Activated CD4-positive, alpha-beta T cell treated with anti-CD3 and anti-CD28 coated beads, Interleukin-2, amount 50 U/mL, for 24 hours (primary cell): ENCODE results near the gene RECQL5.

Experiments
- DNase-seq, 2 donors: peaks; one replicate each; pipeline ENCODE4 v3.0.0-alpha.2; 2020; ENCODE audit warnings: low read depth in 1 of 2, low spot score in 1 of 2

The RECQL5 gene

GRCh38 chr17:75666959-75667790 is at the start of gene RECQL5, which contains the start of gene SAP30BP:
RECQL5 (minus strand) TSS chr17:75667154; CDS start chr17:75666557, 597 bp downstream.
SAP30BP (plus strand) TSS chr17:75667338; CDS start chr17:75667373, 35 bp downstream.
- peak; percentile 97 to 98 for DNase-seq

DNA sequence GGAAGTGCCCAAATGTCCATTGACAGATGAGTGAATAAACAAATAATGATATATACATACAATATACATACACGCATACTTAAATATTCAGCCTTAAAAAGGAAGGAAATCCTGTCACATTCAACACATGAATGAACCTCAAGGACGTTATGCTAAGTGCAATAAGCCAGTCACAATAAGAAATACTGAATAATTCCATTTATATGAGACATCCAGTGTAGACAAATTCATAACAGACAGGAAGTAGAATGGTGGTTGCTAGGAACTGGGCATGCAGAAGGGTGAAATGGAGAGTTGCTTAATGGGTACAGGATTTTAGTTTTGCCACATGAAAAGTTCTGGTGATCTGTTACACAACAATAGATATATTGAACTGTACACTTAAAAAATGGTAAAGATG is 45.5 kb upstream of the RECQL5 start:
- DNase-seq: no peak

GRCh38 chr17:75707079-75707571 is 40.2 kb upstream of the RECQL5 start:
- DNase-seq: no peak

DNA sequence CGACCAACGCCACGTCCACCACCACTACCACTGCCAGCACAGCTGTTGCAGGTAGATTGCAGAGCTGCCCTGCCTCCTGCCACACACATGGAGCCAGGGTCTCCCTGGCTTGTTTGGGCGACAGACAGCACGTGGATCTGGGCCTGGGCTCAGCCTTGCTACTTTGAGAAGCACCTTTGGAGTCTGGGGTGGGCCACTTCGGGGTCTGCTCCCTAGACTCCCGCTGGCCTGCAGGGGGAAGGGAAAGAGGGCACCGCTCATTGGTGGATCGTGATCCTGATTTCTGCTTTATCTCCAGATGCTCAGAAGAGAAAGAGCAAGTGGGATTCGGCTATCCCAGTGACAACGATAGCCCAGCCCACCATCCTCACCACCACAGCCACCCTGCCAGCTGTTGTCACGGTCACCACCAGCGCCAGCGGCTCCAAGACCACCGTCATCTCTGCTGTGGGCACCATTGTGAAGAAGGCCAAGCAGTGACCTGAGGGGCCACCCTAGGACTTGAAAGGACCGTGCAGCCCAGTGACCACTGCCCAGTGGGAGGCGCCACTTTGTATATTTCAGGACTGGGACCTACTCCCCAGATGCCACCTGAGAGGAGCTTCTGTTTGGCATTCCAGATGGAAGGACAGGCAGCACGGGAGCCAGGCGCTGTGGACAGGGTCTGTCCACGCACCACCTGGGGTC is 39.2 kb upstream of the RECQL5 start:
- DNase-seq: no peak

- no peak for DNase-seq
These were observed 38.3 kb upstream of the RECQL5 start for GRCh38 chr17:75704963-75705875.

DNA sequence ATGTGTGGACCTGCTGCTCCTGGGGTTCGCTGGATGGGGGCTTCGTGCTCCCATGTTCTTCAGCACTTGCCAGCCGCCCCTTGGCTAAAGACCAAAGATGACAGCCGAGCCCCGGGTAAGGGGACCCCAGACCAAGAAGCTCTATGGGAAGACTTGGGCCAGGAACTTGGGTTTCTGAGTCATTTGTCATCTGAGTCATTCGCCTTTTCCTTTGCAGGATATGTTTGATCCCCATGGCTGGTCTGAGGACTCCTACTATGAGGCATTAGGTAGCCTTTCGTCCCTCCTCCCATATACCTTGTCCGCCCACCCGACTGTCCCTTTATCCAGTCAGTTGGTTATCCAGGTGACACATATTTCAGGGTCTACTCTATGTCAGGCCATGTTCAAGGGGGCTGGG is 36.6 kb upstream of the RECQL5 start:
- DNase-seq: no peak

DNA sequence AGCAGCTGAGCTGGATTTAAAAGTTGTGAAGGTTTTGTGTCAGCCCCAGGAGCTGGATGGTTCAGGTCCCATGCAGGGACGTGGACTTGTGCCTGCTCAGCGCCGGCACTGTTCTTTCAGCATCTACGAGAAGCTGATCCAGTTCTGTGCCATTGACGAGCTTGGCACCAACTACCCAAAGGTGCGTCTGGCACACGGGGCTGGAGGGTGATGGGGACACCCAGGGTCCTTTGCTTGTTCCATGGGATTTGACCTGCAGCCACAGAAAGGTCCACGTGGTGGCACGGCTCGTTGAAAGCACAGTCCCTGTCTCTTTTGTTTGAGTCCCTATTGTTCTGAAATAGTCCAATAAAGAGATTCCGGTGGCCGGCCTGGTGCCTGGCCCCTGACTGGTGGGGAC is 36.2 kb upstream of the RECQL5 start:
- DNase-seq: no peak

DNA sequence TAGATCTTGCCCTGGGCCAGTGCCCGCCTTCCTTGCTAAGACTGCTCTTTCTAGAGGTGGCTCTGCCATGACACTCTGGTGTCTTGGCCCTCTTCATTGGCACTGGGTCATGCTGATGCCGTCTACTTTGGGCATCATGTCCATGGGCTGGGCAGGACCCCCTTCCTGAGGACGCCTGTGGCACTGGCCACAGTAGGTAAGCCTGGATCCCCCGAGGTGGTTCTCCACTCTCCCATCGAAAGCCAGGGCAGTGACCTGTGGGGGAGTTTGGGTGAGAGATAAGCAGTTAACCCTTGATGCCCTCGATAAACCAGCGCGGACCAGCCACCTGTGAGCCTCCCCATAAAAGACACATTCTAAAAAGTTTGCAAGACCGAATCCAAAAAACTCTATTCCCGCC is 34.3 kb upstream of the RECQL5 start:
- no peak for DNase-seq

GRCh38 chr17:75698659-75699058 is 31.7 kb upstream of the RECQL5 start:
- DNase-seq: no peak

DNA sequence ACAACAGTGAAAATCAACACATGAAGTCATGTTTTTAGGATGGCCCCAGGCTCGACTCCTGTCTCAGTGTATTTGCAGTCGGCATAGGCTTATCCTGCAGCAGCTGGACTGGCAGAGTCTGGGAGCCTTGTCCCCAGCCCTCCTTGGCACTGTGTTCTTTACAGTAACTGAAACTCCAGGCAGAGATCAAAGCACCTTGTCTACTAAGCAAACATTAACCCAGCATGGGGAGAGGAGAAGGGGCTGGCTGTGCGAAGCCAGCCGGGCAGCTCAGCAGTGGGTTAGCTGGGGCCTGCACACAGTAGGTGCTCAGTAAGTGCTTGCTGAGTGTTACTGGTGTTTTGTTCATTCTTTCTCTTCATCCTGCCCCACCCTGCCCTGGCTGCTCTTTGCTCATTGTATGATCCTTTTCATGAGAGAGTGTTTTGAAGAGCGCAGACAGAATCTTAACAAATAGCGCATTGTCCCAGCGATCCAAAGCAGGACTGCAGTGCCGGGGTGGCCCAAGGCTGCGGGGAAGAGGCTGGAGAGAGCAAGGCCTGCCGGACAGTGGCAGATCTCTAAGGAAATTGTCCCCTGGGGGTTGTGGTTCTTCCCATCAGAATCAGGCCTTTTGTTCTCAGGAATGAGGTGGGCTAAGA is 30.8 kb upstream of the RECQL5 start:
- DNase-seq: no peak

- no peak for DNase-seq
These were observed 28.9 kb upstream of the RECQL5 start for GRCh38 chr17:75695830-75696271.

- DNase-seq: no peak
These were observed 28.3 kb upstream of the RECQL5 start for GRCh38 chr17:75695141-75695829.

DNA sequence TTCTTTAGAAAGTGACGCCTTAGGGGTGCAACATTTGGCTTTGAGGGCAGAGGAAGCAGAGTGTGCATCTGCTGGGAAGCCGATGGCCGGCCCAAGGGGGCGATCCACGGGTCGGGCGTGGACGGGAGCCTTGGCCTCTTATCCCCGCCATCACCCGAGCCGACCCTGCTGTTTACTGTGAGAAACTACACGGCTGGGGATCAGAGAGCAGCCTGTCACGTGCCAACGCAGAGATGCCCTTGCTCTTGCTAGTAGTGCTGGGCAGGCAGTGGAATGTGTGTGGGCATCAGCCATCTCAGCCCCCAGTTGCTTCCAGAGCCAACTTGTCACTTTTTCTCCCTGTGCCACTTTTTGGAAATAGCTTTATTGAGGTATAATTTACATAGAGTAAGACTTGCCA is 27.6 kb upstream of the RECQL5 start:
- DNase-seq: no peak

DNA sequence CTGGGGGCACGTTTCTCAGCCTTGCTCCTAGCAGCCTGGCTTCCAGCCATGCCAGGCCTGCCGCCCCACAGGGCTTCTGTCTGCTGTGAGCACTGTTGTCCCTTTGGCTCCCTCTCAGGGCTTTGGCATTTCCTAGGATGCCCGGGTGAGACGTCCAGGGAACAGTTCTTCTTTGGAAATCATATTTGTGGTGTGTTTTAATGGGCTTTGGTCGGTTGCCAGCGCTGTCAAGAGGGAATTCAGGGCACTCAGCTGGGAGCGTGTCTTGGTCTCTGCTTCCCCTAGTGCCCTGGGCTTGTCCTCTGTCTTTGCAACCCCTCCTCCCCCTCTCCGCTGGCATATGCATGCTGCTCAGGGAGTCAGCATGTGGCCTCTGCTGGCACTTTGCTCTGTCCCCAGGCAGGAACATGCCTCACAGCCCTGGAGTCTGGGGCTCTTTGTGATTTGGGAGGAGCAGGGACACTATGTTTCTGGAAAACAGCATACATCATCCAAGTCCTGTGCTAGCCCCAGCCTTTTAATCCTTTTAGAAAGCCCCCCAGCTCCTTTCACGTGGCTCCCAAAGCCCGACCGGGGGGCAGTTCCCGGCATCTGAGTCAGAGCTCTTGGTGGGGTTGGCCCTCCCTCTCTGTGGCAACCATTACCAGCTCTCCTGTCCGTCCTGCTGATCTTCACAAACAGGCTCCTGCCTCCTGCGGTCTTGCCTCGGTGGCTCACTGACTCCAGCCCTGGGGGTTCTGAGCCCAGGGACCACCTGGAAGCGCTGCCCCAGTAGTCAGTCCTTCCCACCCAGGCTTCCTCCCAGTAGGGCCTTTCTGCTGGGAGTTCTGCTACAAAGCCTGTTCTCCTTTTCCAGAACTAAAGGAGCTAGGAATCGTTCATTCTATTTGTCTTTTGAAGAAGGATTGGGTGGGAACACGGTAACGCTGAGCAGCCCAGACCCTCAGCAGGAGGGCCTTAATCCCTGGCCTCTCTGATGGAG is 26.8 kb upstream of the RECQL5 start:
- no peak for DNase-seq

DNA sequence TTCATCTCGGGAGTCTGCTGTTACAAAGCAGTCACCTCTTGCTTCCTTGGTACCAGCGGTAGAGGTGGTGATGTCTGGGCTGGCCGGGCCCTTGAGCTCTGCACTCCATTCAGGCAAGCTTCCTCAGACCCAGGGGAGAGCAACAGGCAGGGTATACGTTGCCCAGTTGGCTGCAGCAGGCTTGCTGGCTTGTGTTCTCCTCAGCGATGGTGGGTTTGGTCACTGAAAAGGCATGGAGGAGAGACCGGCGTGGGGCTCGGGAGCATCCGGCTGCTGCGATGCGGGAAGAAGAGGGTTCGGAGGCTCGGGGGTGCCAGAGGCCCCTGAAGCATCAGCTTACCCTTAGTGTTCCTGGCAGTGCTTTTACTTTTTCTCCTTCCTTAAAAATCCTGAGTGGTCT is 26.0 kb upstream of the RECQL5 start:
- no peak for DNase-seq

- DNase-seq: no peak
These were observed 25.1 kb upstream of the RECQL5 start for GRCh38 chr17:75691801-75692626.

DNA sequence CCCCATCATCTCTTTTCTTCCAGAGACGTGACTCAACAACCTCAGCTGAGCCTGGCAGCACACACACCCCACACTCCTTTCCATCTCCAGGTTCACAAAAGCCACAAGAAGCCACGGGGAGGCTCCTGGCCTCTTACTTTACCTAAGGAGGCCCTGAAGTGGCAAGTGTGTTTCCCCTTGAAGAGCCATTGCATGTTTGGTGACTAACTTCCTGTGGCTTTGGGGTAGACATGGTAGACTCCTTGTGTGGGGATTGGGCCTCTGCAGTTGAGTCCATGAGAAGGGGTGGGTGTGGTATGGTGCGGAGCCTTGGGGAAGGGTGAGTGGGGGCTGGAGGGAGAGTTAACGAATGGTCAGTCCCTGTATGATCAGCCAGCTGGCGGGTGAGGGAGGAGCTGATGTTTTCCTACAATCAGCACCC is 24.4 kb upstream of the RECQL5 start:
- DNase-seq: peak in 1 of 2 donors; percentile 14

DNA sequence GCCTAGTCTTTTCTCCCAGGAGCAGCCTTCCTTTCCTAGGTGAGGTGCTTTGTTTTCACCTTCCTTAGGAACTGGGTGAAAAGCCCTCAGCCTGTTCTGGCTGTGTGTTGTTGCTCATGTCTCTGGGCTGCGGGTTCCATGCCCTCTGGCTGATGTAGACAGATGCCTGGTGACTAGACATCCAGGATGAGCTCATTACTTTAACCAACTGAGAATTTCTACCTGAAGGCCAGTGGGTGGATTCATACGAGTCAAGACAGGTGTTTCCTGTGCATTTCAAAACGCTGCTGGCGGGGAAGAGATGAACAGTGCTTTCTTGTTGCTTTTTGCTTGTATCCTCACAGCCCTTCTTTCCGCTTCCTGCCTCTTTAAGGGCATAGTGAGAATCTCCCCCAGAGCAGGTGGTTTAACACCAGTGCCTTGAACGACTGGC is 22.5 kb upstream of the RECQL5 start:
- DNase-seq: peak in 1 of 2 donors; percentile 13
